GM21723 (cell line): ENCODE results near the gene TBC1D16.

Source experiments
- ATAC-seq: cut with Tn5 transposase; IDR thresholded peaks from one replicate; pipeline ENCODE4 v1.9.1; 2021; ENCODE audit warnings: mild to moderate bottlenecking, moderate library complexity; ENCODE audit not compliant: unreplicated experiment

Gene TBC1D16

GRCh38 chr17:79927688-79928501, 107.8 kb downstream of the TBC1D16 start:
- ATAC-seq, result no peak

- no peak for ATAC-seq
These were observed 108.5 kb downstream of the TBC1D16 start for GRCh38 chr17:79927136-79927661.

- ATAC-seq, result no peak
These were observed 109.0 kb downstream of the TBC1D16 start for GRCh38 chr17:79926605-79927135.

GRCh38 chr17:79926142-79926604, 109.5 kb downstream of the TBC1D16 start:
- no peak for ATAC-seq

- ATAC-seq, result no peak
These were observed 110.3 kb downstream of the TBC1D16 start for GRCh38 chr17:79925242-79925957.

GRCh38 chr17:79924639-79924976, 111.1 kb downstream of the TBC1D16 start:
- no peak for ATAC-seq

- ATAC-seq, result no peak
These were observed 111.6 kb downstream of the TBC1D16 start for GRCh38 chr17:79923974-79924638.

GRCh38 chr17:79922798-79923197, 112.9 kb downstream of the TBC1D16 start:
- ATAC-seq, result no peak

GRCh38 chr17:79922116-79922601, 113.5 kb downstream of the TBC1D16 start:
- no peak for ATAC-seq

GRCh38 chr17:79921411-79922115, 114.1 kb downstream of the TBC1D16 start:
- no peak for ATAC-seq

GRCh38 chr17:79920751-79921410, 114.8 kb downstream of the TBC1D16 start:
- ATAC-seq, result no peak

- ATAC-seq, result no peak
These were observed 115.6 kb downstream of the TBC1D16 start for GRCh38 chr17:79919862-79920720.

GRCh38 chr17:79919164-79919585, 116.5 kb downstream of the TBC1D16 start:
- ATAC-seq, result no peak

- ATAC-seq, result no peak
These were observed 117.0 kb downstream of the TBC1D16 start for GRCh38 chr17:79918581-79919163.

GRCh38 chr17:79917902-79918484, 117.7 kb downstream of the TBC1D16 start:
- ATAC-seq, result no peak

GRCh38 chr17:79916991-79917901, 118.4 kb downstream of the TBC1D16 start:
- no peak for ATAC-seq

- ATAC-seq, result no peak
These were observed 119.2 kb downstream of the TBC1D16 start for GRCh38 chr17:79916506-79916905.
